ENCODE results near the gene BACH2. TPM values are rescaled to one million over a fixed set of nuclear protein-coding genes. Genes with fewer than 3 reads are reported as not detected.
A peak's percentile ranks its signal among the peaks of the same experiment; 100 is the strongest.

The BACH2 gene
- polyA plus RNA-seq, 1 experiment = 0.10 TPM

GRCh38 chr6:89950446-89950845 is 346.2 kb downstream of the BACH2 start:
- no peaks in the 10 kb centered on the region for H3K27me3 ChIP-seq (ENCODE audit: control insufficient read depth, insufficient read depth, low read length)
- H3K36me3 ChIP-seq (ENCODE audit: control insufficient read depth, insufficient read depth, low read length) = no peaks in the 10 kb centered on the region
- TF ChIP-seq CTCF (IDR thresholded peaks at IDR 0.05; ENCODE audit: insufficient read depth, low read depth, low read length) = no peak
- DNase-seq (ENCODE audit: low read depth) = no peak
- ChIA-PET CTCF (interaction anchor here (1.1 to 3.6 kb wide), 2 partner anchors 10 to 524 kb away, joined by 3 to 17 read pairs; no protein-coding TSS in a partner anchor), POLR2A (no interaction called here)
- no peak overlapping the region for H3K4me3 ChIP-seq (ENCODE audit: low read depth, low read length)

- no peaks in the 10 kb centered on the region for H3K27me3 ChIP-seq (ENCODE audit: control insufficient read depth, insufficient read depth, low read length)
- TF ChIP-seq CTCF (IDR thresholded peaks at IDR 0.05; ENCODE audit: insufficient read depth, low read depth, low read length) = no peak
- H3K4me3 ChIP-seq (ENCODE audit: low read depth, low read length) = no peak overlapping the region
- H3K36me3 ChIP-seq (ENCODE audit: control insufficient read depth, insufficient read depth, low read length) = no peaks in the 10 kb centered on the region
- ChIA-PET CTCF (interaction anchor here (2.0 to 3.6 kb wide), 2 partner anchors 8 to 444 kb away, joined by 6 to 17 read pairs; no protein-coding TSS in a partner anchor), POLR2A (no interaction called here)
- DNase-seq (ENCODE audit: low read depth) = no peak
Measured at GRCh38 chr6:89948876-89949275, 347.8 kb downstream of the BACH2 start.

- DNase-seq (ENCODE audit: low read depth) = no peak
- POLR2A ChIA-PET = no interaction called here
- TF ChIP-seq CTCF (IDR thresholded peaks at IDR 0.05; ENCODE audit: insufficient read depth, low read depth, low read length) = peak; percentile 46
- CTCF ChIA-PET = interaction anchor here (0.9 to 9.0 kb wide), 3 partner anchors 11 to 533 kb away, joined by 3 to 169 read pairs (median 3); no protein-coding TSS in a partner anchor
- Histone ChIP-seq H3K4me3 (ENCODE audit: low read depth, low read length) (no peak overlapping the region), H3K27me3 (ENCODE audit: control insufficient read depth, insufficient read depth, low read length) (peaks cover 2% of the 10 kb centered on the region; the same call in 1 of the 2 replicates), H3K36me3 (ENCODE audit: control insufficient read depth, insufficient read depth, low read length) (no peaks in the 10 kb centered on the region)
Measured at GRCh38 chr6:89944826-89945407, 351.7 kb downstream of the BACH2 start.

- H3K27me3 ChIP-seq (ENCODE audit: control insufficient read depth, insufficient read depth, low read length) = peaks cover 2% of the 10 kb centered on the region; the same call in 1 of the 2 replicates
- ChIA-PET CTCF (interaction anchor here (1.0 to 9.0 kb wide), 4 partner anchors 12 to 533 kb away, joined by 3 to 169 read pairs (median 4); no protein-coding TSS in a partner anchor), POLR2A (no interaction called here)
- TF ChIP-seq CTCF (IDR thresholded peaks at IDR 0.05; ENCODE audit: insufficient read depth, low read depth, low read length) = no peak
- DNase-seq (ENCODE audit: low read depth) = no peak
- H3K36me3 ChIP-seq (ENCODE audit: control insufficient read depth, insufficient read depth, low read length) = no peaks in the 10 kb centered on the region
- H3K4me3 ChIP-seq (ENCODE audit: low read depth, low read length) = no peak overlapping the region
Measured at GRCh38 chr6:89944181-89944755, 352.4 kb downstream of the BACH2 start.

- ChIA-PET CTCF (interaction anchor here (0.7 to 9.0 kb wide), 3 partner anchors 150 to 535 kb away, joined by 3 to 169 read pairs (median 5); no protein-coding TSS in a partner anchor), POLR2A (no interaction called here)
- Histone ChIP-seq H3K27me3 (ENCODE audit: control insufficient read depth, insufficient read depth, low read length) (peaks cover 2% of the 10 kb centered on the region; the same call in 1 of the 2 replicates), H3K4me3 (ENCODE audit: low read depth, low read length) (no peak overlapping the region), H3K36me3 (ENCODE audit: control insufficient read depth, insufficient read depth, low read length) (no peaks in the 10 kb centered on the region)
- no peak for DNase-seq (ENCODE audit: low read depth)
- no peak for TF ChIP-seq CTCF (IDR thresholded peaks at IDR 0.05; ENCODE audit: insufficient read depth, low read depth, low read length)
Measured at GRCh38 chr6:89942601-89943000, 354.0 kb downstream of the BACH2 start.

All from BJ (cell line).